ENCODE measurements around the gene DCAF12.
"Not testable (repeated sequence)": the region's sequence is repeated elsewhere in the genome, so short reads cannot be mapped to it uniquely, and the experiment has no call there.

DCAF12 gene

GRCh38 chr9:34046784-34047379 lies 79.6 kb downstream of the DCAF12 start:
- in situ Hi-C loops (cut with MboI; ENCODE audit: low pct_unique_long_range_greater_than_20kb, low sequenced_read_pairs, unreplicated experiment): no loop called here
- DNase-seq (ENCODE audit: low spot score): no peak

GRCh38 chr9:34045903-34046302 lies 80.6 kb downstream of the DCAF12 start:
- TF ChIP-seq CTCF (IDR thresholded peaks at IDR 0.05; ENCODE audit: extremely low read depth, insufficient read depth, missing control alignments): no peak
- DNase-seq (ENCODE audit: low spot score): no peak
- in situ Hi-C loops (cut with MboI; ENCODE audit: low pct_unique_long_range_greater_than_20kb, low sequenced_read_pairs, unreplicated experiment): no loop called here

More at GRCh38 chr9:34046784-34047379, 79.6 kb downstream of the DCAF12 start:
- no peak for TF ChIP-seq CTCF (IDR thresholded peaks at IDR 0.05; ENCODE audit: extremely low read depth, insufficient read depth, missing control alignments)

GRCh38 chr9:34042074-34042473 lies 84.4 kb downstream of the DCAF12 start:
- in situ Hi-C loops (cut with MboI; ENCODE audit: low pct_unique_long_range_greater_than_20kb, low sequenced_read_pairs, unreplicated experiment); DNase-seq (ENCODE audit: low spot score): not testable (repeated sequence)

GRCh38 chr9:34038851-34039250 lies 87.6 kb downstream of the DCAF12 start:
- DNase-seq (ENCODE audit: low spot score); in situ Hi-C loops (cut with MboI; ENCODE audit: low pct_unique_long_range_greater_than_20kb, low sequenced_read_pairs, unreplicated experiment): not testable (repeated sequence)

- no peak for TF ChIP-seq CTCF (IDR thresholded peaks at IDR 0.05; ENCODE audit: extremely low read depth, insufficient read depth, missing control alignments)
- DNase-seq (ENCODE audit: low spot score): no peak
- in situ Hi-C loops (cut with MboI; ENCODE audit: low pct_unique_long_range_greater_than_20kb, low sequenced_read_pairs, unreplicated experiment): no loop called here
Observed at GRCh38 chr9:34037626-34038025, 88.9 kb downstream of the DCAF12 start.

- no peak for TF ChIP-seq CTCF (IDR thresholded peaks at IDR 0.05; ENCODE audit: extremely low read depth, insufficient read depth, missing control alignments)
- no peak for DNase-seq (ENCODE audit: low spot score)
- in situ Hi-C loops (cut with MboI; ENCODE audit: low pct_unique_long_range_greater_than_20kb, low sequenced_read_pairs, unreplicated experiment): no loop called here
Observed at GRCh38 chr9:34036625-34037024, 89.9 kb downstream of the DCAF12 start.

Data from GM13977 (cell line).